NCI-H2196 treated with DMSO at 0.1 percent for 48 hours (cell line): ENCODE data around the gene FETUB.

Source experiments
- DNase-seq: peaks from one replicate; lab custom pipeline; 2025; ENCODE audit not compliant: unreplicated experiment; lab: John Stamatoyannopoulos, UW

FETUB gene

GRCh38 chr3:186612721-186613636, 27.2 kb upstream of the FETUB start, which contains the start of gene AHSG:
Gene AHSG (plus strand): TSS chr3:186613060. CDS start chr3:186613142, 82 bp downstream.
- DNase-seq, result no peak

DNA sequence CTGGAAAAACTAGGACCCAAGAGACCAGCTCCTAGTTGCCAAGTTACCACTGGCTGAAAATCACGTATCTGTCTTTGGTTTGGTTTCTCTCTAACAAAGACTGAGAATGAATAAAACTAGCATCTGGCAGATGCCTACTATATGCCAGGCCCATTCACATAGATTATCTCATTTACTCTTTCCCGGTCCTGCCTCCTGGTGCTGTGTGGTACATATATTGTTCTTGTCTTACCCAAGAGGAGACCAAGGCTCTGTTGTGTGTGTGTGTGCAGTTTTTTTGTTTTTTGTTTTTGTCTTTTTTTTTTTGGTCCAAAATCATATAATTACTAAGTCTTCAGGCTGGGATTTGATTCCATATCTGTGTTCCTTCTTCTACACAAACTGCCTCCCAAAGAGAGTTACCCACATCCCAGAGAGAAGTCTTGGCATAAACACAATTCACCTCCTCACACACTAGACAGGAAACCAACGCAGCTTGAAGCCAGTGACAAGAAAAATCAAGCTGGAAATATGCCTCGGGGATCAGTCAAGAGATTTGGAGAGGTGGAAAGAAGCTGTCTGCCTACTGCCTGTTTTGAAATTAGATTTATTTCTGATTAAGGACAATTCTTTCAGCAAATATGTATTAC, 26.4 kb upstream of the FETUB start:
- no peak for DNase-seq

GRCh38 chr3:186614266-186614596, 26.0 kb upstream of the FETUB start:
- no peak for DNase-seq

GRCh38 chr3:186614597-186615483, 25.4 kb upstream of the FETUB start:
- DNase-seq, result peak; percentile 77

GRCh38 chr3:186616299-186616617, 23.9 kb upstream of the FETUB start:
- no peak for DNase-seq

DNA sequence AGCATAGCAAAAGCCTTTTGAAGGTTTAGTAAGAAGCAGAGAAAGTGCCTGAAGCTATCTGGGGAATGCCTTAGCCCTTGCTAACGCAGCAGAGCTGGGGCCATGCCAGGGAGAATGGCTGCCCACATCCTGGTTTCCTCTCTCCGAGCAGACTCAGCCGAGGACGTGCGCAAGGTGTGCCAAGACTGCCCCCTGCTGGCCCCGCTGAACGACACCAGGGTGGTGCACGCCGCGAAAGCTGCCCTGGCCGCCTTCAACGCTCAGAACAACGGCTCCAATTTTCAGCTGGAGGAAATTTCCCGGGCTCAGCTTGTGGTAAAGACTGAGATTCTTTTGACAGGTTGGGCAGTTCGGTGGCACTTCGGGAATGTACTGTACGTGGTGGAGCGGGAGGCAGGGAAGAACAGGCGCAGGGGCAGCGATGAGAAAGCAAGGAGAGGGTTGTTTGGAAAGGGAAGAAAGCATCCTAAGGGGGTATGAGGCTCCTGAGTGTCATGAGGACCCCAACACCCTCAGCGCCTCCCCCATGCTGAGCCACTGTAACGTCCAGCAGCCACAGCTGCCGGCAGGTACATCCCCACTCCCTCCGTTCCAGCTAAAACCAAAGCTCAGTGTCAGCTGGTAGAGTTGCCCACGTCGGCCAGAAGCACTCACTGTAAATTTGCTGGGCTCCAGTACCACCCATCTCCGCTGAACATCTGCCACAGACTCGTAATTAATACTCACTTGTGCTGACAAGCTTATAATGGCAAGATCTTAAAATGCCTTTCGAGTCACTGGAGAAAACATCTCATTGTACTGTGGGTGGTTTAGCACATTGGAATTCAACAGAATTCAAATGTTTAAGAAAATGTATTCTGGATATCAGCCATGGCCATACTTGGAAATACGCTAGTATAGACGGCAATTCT, 22.9 kb upstream of the FETUB start:
- DNase-seq, result peak; percentile 99

DNA sequence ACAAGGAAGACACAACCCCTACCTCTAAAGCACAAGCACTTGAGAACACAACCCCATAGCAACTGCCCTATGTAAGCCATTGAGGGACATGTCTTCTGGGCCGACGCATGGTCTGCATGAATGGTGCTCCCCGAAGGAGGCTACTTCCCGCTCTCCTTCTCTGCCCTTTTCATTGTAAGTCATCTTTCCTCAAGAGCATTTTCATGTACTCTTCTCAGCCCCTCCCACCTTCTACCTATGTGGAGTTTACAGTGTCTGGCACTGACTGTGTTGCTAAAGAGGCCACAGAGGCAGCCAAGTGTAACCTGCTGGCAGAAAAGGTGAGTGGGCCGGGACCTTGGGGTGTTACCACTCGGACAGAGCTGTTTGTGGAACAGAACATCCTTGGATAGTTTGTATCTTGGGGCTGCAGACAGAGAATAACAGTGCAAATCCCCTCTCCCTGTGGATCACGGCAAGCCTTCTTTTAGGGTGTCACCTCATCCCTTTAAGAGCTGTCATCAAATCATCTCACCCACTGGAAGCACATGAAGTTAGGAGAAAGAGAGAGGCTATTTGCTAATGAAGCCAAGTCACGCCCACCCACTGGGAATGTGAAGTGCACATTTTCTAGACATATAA, 21.8 kb upstream of the FETUB start:
- no peak for DNase-seq

GRCh38 chr3:186619787-186620212, 20.4 kb upstream of the FETUB start:
- DNase-seq, result no peak

GRCh38 chr3:186620213-186621092, 19.7 kb upstream of the FETUB start:
- DNase-seq, result no peak

- no peak for DNase-seq
Observed at GRCh38 chr3:186621894-186622650, 18.1 kb upstream of the FETUB start.

- no peak for DNase-seq
Observed at GRCh38 chr3:186622651-186623310, 17.4 kb upstream of the FETUB start.

DNA sequence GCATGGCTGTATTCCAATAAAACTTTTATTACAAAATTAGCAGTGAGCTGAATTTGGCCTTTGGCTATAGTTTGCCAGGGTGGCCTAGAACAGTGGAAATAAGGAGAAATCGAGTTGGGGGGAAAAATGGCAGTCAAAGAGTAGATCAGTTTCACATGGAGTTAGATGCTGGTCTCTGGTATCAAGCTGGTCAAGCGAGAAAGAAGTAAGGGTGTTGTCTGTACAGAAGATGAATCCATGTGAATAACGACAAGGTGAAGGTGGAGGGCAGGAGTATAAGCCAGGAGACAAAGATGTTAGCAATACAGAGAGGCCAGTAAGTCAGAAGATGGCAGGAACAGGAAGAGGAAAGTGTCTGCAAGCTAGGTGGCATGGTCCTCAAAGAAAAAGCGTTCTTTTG, 15.6 kb upstream of the FETUB start:
- DNase-seq, result no peak

- no peak for DNase-seq
Observed at GRCh38 chr3:186625600-186626042, 14.6 kb upstream of the FETUB start.

- no peak for DNase-seq
Observed at GRCh38 chr3:186626254-186626847, 13.8 kb upstream of the FETUB start.

GRCh38 chr3:186627852-186628414, 12.3 kb upstream of the FETUB start:
- no peak for DNase-seq

DNA sequence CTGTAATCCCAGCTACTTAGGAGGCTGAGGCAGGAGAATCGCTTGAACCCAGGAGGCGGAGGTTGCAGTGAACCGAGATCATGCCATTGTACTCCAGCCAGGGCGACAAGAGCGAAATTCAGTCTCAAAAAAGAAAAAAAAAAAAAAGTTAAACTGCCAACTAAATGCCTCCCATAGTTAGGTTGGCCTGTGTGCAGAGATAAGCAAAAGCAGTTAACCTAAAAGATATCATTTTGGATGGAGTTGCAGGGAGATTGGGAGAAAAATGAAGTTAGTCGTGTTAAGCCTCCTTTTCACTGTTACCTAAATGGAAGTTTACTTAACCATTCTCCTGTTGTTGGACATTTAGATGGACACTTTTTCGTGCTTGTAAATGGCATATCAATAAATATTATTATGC, 11.4 kb upstream of the FETUB start:
- no peak for DNase-seq
